Measurements from ENCODE around the gene HOXA7.

- TF ChIP-seq CTCF (IDR thresholded peaks at IDR 0.05) (no peak), POLR2A (IDR thresholded peaks at IDR 0.05) (no peak)
These were observed 31.4 kb downstream of the HOXA7 start for GRCh38 chr7:27124902-27125689.
